Kidney (tissue), 14 donors: ENCODE measurements around the gene SSH3. TPM values are rescaled to one million over a fixed set of nuclear protein-coding genes. Genes with fewer than 3 reads are reported as not detected.

Experiments
- DNase-seq, 5 donors: peaks; one replicate each; pipeline ENCODE4 v3.0.0-alpha.2; 2013 to 2020
- FAIRE-seq: peaks from 2 replicates; lab custom pipeline; 2012; peaks lifted over from hg19 to GRCh38; lab: Jason Lieb, UNC
- H3K27ac ChIP-seq, 2 donors: one replicate each; pipeline ENCODE4 v1.7.0; 2013; ENCODE audit warnings: low read depth in 2 of 2, low read length in 2 of 2, inconsistent platforms in 1 of 2
- H3K27me3 ChIP-seq: one replicate; pipeline ENCODE4 v1.7.1; 2013; ENCODE audit warnings: low read length, inconsistent platforms; ENCODE audit not compliant: control insufficient read depth, insufficient read depth
- H3K36me3 ChIP-seq, 3 donors: one replicate each; pipeline versions ENCODE4 v1.7.0 to v1.7.1; 2013; ENCODE audit warnings: low read length in 3 of 3, control low read depth in 1 of 3, inconsistent platforms in 1 of 3; ENCODE audit not compliant: insufficient read depth in 3 of 3, control insufficient read depth in 2 of 3
- H3K4me1 ChIP-seq, 3 donors: one replicate each; pipeline versions ENCODE4 v1.7.0 to v1.7.1; 2013; ENCODE audit warnings: low read length in 3 of 3, inconsistent platforms in 1 of 3, low read depth in 1 of 3; ENCODE audit not compliant: control insufficient read depth in 2 of 3, insufficient read depth in 2 of 3
- H3K4me3 ChIP-seq, 3 donors: one replicate each; pipeline versions ENCODE4 v1.7.0 to v1.8.1; 2013; ENCODE audit warnings: low read length in 3 of 3, control low read depth in 1 of 3, inconsistent platforms in 1 of 3
- H3K9ac ChIP-seq, 3 donors: one replicate each; pipeline versions ENCODE4 v1.7.0 to v1.7.1; 2013; ENCODE audit warnings: low read length in 3 of 3, control low read depth in 1 of 3, inconsistent platforms in 1 of 3
- H3K9me3 ChIP-seq, 3 donors: one replicate each; pipeline versions ENCODE4 v1.7.0 to v1.7.1; 2013; ENCODE audit warnings: low read length in 3 of 3, control low read depth in 1 of 3, inconsistent platforms in 1 of 3; ENCODE audit not compliant: control insufficient read depth in 2 of 3, insufficient read depth in 1 of 3
- CTCF ChIP-seq: IDR thresholded peaks from 3 replicates; pipeline ENCODE4 v1.5.1; 2012; ENCODE audit warnings: mild to moderate bottlenecking, moderate library complexity, borderline replicate concordance; ENCODE audit not compliant: insufficient read depth; ENCODE audit errors: extremely low read depth
- intact Hi-C: fragments of 100-400 bp; cut with DNase I; formaldehyde crosslinking; loops from one replicate; pipeline ENCODE4 v1.11.1; 2022
- polyA plus RNA-seq: library from polyadenylated mRNA; stranded (reverse); fragments of 350-450 nt; fragmentation: Illumina TruSeq; extraction: RNeasy Lipid Tissue Mini Kit (QIAGEN cat#74804); gene quantifications from one replicate; pipeline ENCODE4 v1.2.3, GENCODE V29; 2014; ENCODE audit warnings: low read depth, low replicate concordance; ENCODE audit not compliant: insufficient read depth
- total RNA-seq: library from RNA; stranded (reverse); fragmentation: NEBNext Ultra II Directional; extraction: Animal tissue kit (Norgen Biotek cat#: 25700); gene quantifications from one replicate; pipeline ENCODE4 v1.2.1, GENCODE V29; 2021
- donor health status: control.
- donor health status: control.
- donor health status: control.
- donor health status: control.
- donor health status: control.
- donor health status: DM: yes; HTN: yes; CAD: no.
- donor health status: Normal renal cell carcinoma (clear cell type).

The SSH3 gene
- total and polyA plus RNA-seq, 2 donors from 2014 or later, result 25.0 to 68.9 TPM

GRCh38 chr11:67266449-67267187, 36.7 kb upstream of the SSH3 start, which contains the start of gene GRK2:
TSS of gene GRK2 (plus strand) at chr11:67266473. CDS start at chr11:67266700, 227 bp downstream.
- Histone ChIP-seq H3K4me3 (peak within 1 kb of the TSS; percentile 56 to 78 (median 58)), H3K9ac (peak within 1 kb of the TSS; percentile 35 to 94 (median 76)), H3K9me3 (no peaks in the 10 kb centered on the region), H3K27ac (peak within 1 kb of the TSS; percentile 66 to 84), H3K4me1 (peaks cover 5 to 57% (median 33%) of the 10 kb centered on the region in 3 donors), H3K27me3 (no peaks in the 10 kb centered on the region), H3K36me3 (peaks cover 0 to 5% (median 2%) of the 10 kb centered on the region in 3 donors)
- no peak for TF ChIP-seq CTCF
- FAIRE-seq (no peak), DNase-seq (peak in 4 of 5 donors; percentile 47 to 86 (median 78))
- intact Hi-C loops, result loop anchor here (5.0 kb wide), 1 partner anchor 51 kb away; no protein-coding TSS in a partner anchor

- H3K4me3 ChIP-seq, result peak overlapping the region; percentile 56 to 78 (median 58)
- H3K9me3 ChIP-seq, result no peaks in the 10 kb centered on the region
- TF ChIP-seq CTCF, result no peak
- intact Hi-C loops, result loop anchor here (5.0 kb wide), 1 partner anchor 50 kb away; no protein-coding TSS in a partner anchor
- DNase-seq, result peak in 3 of 5 donors; percentile 21 to 84 (median 64)
- H3K4me1 ChIP-seq, result peaks cover 5 to 64% (median 41%) of the 10 kb centered on the region in 3 donors
- H3K27me3 ChIP-seq, result no peaks in the 10 kb centered on the region
- no peak for FAIRE-seq
- H3K9ac ChIP-seq, result peak overlapping the region; percentile 35 to 94 (median 76)
- peaks cover 0 to 5% (median 2%) of the 10 kb centered on the region in 3 donors for H3K36me3 ChIP-seq
- peak overlapping the region; percentile 61 to 84 for H3K27ac ChIP-seq
Measured at GRCh38 chr11:67267188-67268080, 35.9 kb upstream of the SSH3 start.

GRCh38 chr11:67268081-67268961, 35.0 kb upstream of the SSH3 start:
- DNase-seq (peak in 2 of 5 donors; percentile 45 to 69), FAIRE-seq (no peak)
- peak overlapping the region in 1 of 3 donors; percentile 76 for H3K9ac ChIP-seq
- no peaks in the 10 kb centered on the region for H3K9me3 ChIP-seq
- intact Hi-C loops, result loop anchor here (5.0 kb wide), 1 partner anchor 49 kb away; no protein-coding TSS in a partner anchor
- H3K4me1 ChIP-seq, result peaks cover 5 to 68% (median 48%) of the 10 kb centered on the region in 3 donors
- H3K27me3 ChIP-seq, result no peaks in the 10 kb centered on the region
- H3K36me3 ChIP-seq, result peaks cover 0 to 5% (median 2%) of the 10 kb centered on the region in 3 donors
- no peak for TF ChIP-seq CTCF
- H3K4me3 ChIP-seq, result peak overlapping the region in 2 of 3 donors; percentile 58 to 78
- peak overlapping the region; percentile 61 to 84 for H3K27ac ChIP-seq
